GM12878 (cell line): Measurements from ENCODE around the gene SLC35F3. TPM values are rescaled to one million over a fixed set of nuclear protein-coding genes. Genes with fewer than 3 reads are reported as not detected.

Experiments
- ATAC-seq: fragments of 200-7000 bp; cut with Tn5 transposase; 3 replicates; pipeline ENCODE4 v1.9.1; 2020; ENCODE audit warnings: mild to moderate bottlenecking, moderate library complexity
- BruUV-seq: library from RNA; stranded (reverse); fragments of 400-500 nt; replicated peaks from 2 replicates; lab custom pipeline; 2021; lab: Mats Ljungman, UMichigan
- CTCF ChIA-PET: fragments of 300-600 bp; sonication (Branson Sonifier 250); formaldehyde crosslinking; extraction: SDS; loops from one replicate; lab custom pipeline; 2021; ENCODE audit warnings: inconsistent platforms; lab: Yijun Ruan, JAX
- POLR2A ChIA-PET: fragments of 350-600 bp; formaldehyde crosslinking; extraction: SDS; loops from one replicate; lab custom pipeline; 2021; ENCODE audit warnings: inconsistent platforms; lab: Charles Lee
- RAD21 ChIA-PET: fragments of 300-600 bp; sonication (Branson Sonifier 250); formaldehyde crosslinking; loops from one replicate; lab custom pipeline; 2023; ENCODE audit warnings: antibody characterized with exemption; ENCODE audit not compliant: unreplicated experiment; lab: Charles Lee
- SMC1A ChIA-PET: fragments of 300-600 bp; sonication (Branson Sonifier 250); formaldehyde crosslinking; loops from one replicate; lab custom pipeline; 2023; ENCODE audit not compliant: unreplicated experiment, uncharacterized antibody; lab: Charles Lee
- DNase-seq: peaks from one replicate; pipeline ENCODE4 v3.0.0-alpha.2; 2011; ENCODE audit warnings: low read depth, low spot score
- FAIRE-seq: peaks from 3 replicates; lab custom pipeline; 2011; peaks lifted over from hg19 to GRCh38; lab: Jason Lieb, UNC
- H2AFZ ChIP-seq: 2 replicates; pipeline ENCODE4 v1.6.0; 2011; ENCODE audit warnings: low read depth, low read length, control low read depth; ENCODE audit not compliant: control insufficient read depth
- H3K27ac ChIP-seq: 2 replicates; pipeline ENCODE4 v1.5.1; 2011; ENCODE audit warnings: control low read depth; ENCODE audit not compliant: control insufficient read depth, insufficient read depth
- H3K27me3 ChIP-seq, 2 experiments: replicated peaks in 1 of 2; 2 replicates each; pipeline versions ENCODE4 v1.6.0 to v1.6.1; 2011; ENCODE audit warnings: low read length in 1 of 2; ENCODE audit not compliant: control insufficient read depth in 2 of 2, insufficient read depth in 2 of 2
- H3K36me3 ChIP-seq, 2 experiments: 2 replicates each; pipeline ENCODE4 v1.5.1; 2011; ENCODE audit warnings: low read length in 1 of 2; ENCODE audit not compliant: control insufficient read depth in 2 of 2, insufficient read depth in 2 of 2
- H3K4me1 ChIP-seq: 2 replicates; pipeline ENCODE4 v1.6.1; 2011; ENCODE audit warnings: mild to moderate bottlenecking, low read length, moderate library complexity, mixed read lengths; ENCODE audit not compliant: control insufficient read depth, insufficient read depth
- H3K4me2 ChIP-seq: 2 replicates; pipeline ENCODE4 v1.6.0; 2011; ENCODE audit warnings: control low read depth; ENCODE audit not compliant: control insufficient read depth, insufficient read depth
- H3K4me3 ChIP-seq: fragments of 200-600 bp; sonication (generic); 2 replicates; pipeline ENCODE4 v1.5.1; 2016
- H3K79me2 ChIP-seq: 2 replicates; pipeline ENCODE4 v1.6.0; 2011; ENCODE audit warnings: low read length; ENCODE audit not compliant: control insufficient read depth, insufficient read depth
- H3K9ac ChIP-seq: 2 replicates; pipeline ENCODE4 v1.8.0; 2011; ENCODE audit warnings: low read length, control low read depth, mixed read lengths; ENCODE audit not compliant: control insufficient read depth, insufficient read depth
- H3K9me3 ChIP-seq: replicated peaks from 3 replicates; pipeline ENCODE4 v1.5.1; 2011; ENCODE audit warnings: mild to moderate bottlenecking, low read length; ENCODE audit not compliant: control insufficient read depth, insufficient read depth
- H4K20me1 ChIP-seq: 2 replicates; pipeline ENCODE4 v1.6.0; 2011; ENCODE audit not compliant: control insufficient read depth, insufficient read depth
- BMI1 ChIP-seq: fragments of 450-650 bp; IDR thresholded peaks from 2 replicates; pipeline ENCODE4 v1.6.1; 2016; ENCODE audit warnings: mild to moderate bottlenecking, moderate library complexity, borderline replicate concordance
- EED ChIP-seq: sonication (generic); IDR thresholded peaks from 2 replicates; pipeline ENCODE4 v1.6.1; 2016; ENCODE audit warnings: antibody characterized with exemption, low read depth
- FOXM1 ChIP-seq: IDR thresholded peaks from 2 replicates; pipeline ENCODE4 v1.6.1; 2012; ENCODE audit warnings: low read depth, mild to moderate bottlenecking, inconsistent platforms, low read length, moderate library complexity
- GABPA ChIP-seq: IDR thresholded peaks from 2 replicates; pipeline ENCODE4 v1.6.1; 2014; ENCODE audit warnings: antibody characterized with exemption, low read depth, mild to moderate bottlenecking, inconsistent platforms
- MLLT1 ChIP-seq: fragments of 450-650 bp; IDR thresholded peaks from 2 replicates; pipeline ENCODE4 v1.6.1; 2016; ENCODE audit warnings: mild to moderate bottlenecking
- RB1 ChIP-seq: fragments of 450-650 bp; formaldehyde crosslinking; IDR thresholded peaks from 2 replicates; pipeline ENCODE4 v1.6.1; 2017; ENCODE audit warnings: mild to moderate bottlenecking, borderline replicate concordance
- RCOR1 ChIP-seq: conservative IDR thresholded peaks from 2 replicates; pipeline ENCODE4 v1.6.1; 2012; ENCODE audit warnings: low read depth, low read length, improper control_type of control experiment
- ZBTB33 ChIP-seq: fragments of 450-650 bp; IDR thresholded peaks from 2 replicates; pipeline ENCODE4 v1.6.1; 2017; ENCODE audit warnings: mild to moderate bottlenecking
- ZBTB4 ChIP-seq: fragments of 450-650 bp; formaldehyde crosslinking; IDR thresholded peaks from 2 replicates; pipeline ENCODE4 v1.4.0; 2022; ENCODE audit warnings: mild to moderate bottlenecking, moderate library complexity
- ZNF687 ChIP-seq: fragments of 450-650 bp; IDR thresholded peaks from 2 replicates; pipeline ENCODE4 v1.6.1; 2017; ENCODE audit warnings: mild to moderate bottlenecking, moderate library complexity
- whole genome bisulfite sequencing: methylation state at CpG from one replicate; pipeline ENCODE4 v1.1.6; 2016; ENCODE audit warnings: low lambda C conversion rate; ENCODE audit not compliant: insufficient replicate concordance, insufficient coverage; ENCODE audit errors: missing lambda C conversion rate; 5-methylcytosine and 5-hydroxymethylcytosine counted together
- in situ Hi-C: fragments of 300-500 bp; cut with MboI; formaldehyde crosslinking; loops from 9 replicates; pipeline ENCODE4 v1.14.3; 2018; ENCODE audit warnings: mixed read lengths
- intact Hi-C: fragments of 100-400 bp; cut with micrococcal nuclease; formaldehyde crosslinking; loops from one replicate; pipeline ENCODE4 v1.14.2; 2022; ENCODE audit not compliant: unreplicated experiment
- polyA plus RNA-seq, 11 experiments: library from polyadenylated mRNA; depleted of rRNA in 4 of 11; unstranded in 6 of 11; stranded (reverse) in 5 of 11; fragments of >200 nt; fragmentation: Nextera tagmentation in 4 of 11; fragmentation: Illumina TruSeq in 1 of 11; extraction: Ambion mirVana in 4 of 11; extraction: Trizol in 1 of 11; gene quantifications; 1 replicate in 1 of 11; 2 replicates in 10 of 11; pipeline versions ENCODE4 v1.2.1 to v1.2.3, GENCODE V29; 2011 to 2016; ENCODE audit warnings: inconsistent platforms in 2 of 11, missing spikeins in 2 of 11, low read depth in 1 of 11
- total RNA-seq, 4 experiments: library from RNA; depleted of rRNA in 3 of 4; stranded (reverse); fragments of >200 nt in 3 of 4; fragmentation: Illumina TruSeq in 1 of 4; extraction: Trizol in 1 of 4; gene quantifications; 2 replicates each; pipeline versions ENCODE4 v1.2.1 to v1.2.3, GENCODE V29; 2013 to 2021

Gene SLC35F3
- total and polyA plus RNA-seq, 10 of the 15 experiments (the other 5 are each of a cell fraction or from before 2014, with no cell fraction given) = 1.0 to 8.6 (median 5.7) TPM

- ChIA-PET SMC1A (interaction anchor here (0.9 to 1.9 kb wide), 5 partner anchors 8 to 88 kb away, joined by 3 to 6 read pairs (median 5); no protein-coding TSS in a partner anchor), RAD21 (interaction anchor here (0.8 to 1.2 kb wide), 2 partner anchors 88 to 90 kb away, joined by 3 read pairs; no protein-coding TSS in a partner anchor), CTCF (interaction anchor here (0.9 to 2.7 kb wide), 5 partner anchors 9 to 107 kb away, joined by 3 to 10 read pairs (median 4); no protein-coding TSS in a partner anchor), POLR2A (no interaction called here)
- no peaks in the 10 kb centered on the region for H3K9me3 ChIP-seq
- no peaks in the 10 kb centered on the region for H3K27me3 ChIP-seq
- ATAC-seq (no peak), DNase-seq (no peak), FAIRE-seq (no peak)
- no peak overlapping the region for H3K9ac ChIP-seq
- no peak overlapping the region for H2AFZ ChIP-seq
- no peak overlapping the region for H3K4me3 ChIP-seq
- intact Hi-C loops = no loop called here
- WGBS = 14% methylated on average over 2 of the region's 2 CpGs
- H3K4me1 ChIP-seq = peaks cover 5% of the 10 kb centered on the region
- no peak for TF ChIP-seq MLLT1
- TF ChIP-seq ZBTB4 = no peak
- TF ChIP-seq BMI1 = no peak
- no peak for TF ChIP-seq ZBTB33
- TF ChIP-seq RCOR1 = no peak
- TF ChIP-seq EED = no peak
- no peak for TF ChIP-seq ZNF687
- TF ChIP-seq RB1 = no peak
- no peak for TF ChIP-seq FOXM1
- no peak for TF ChIP-seq GABPA
- H3K79me2 ChIP-seq = no peaks in the 10 kb centered on the region
- no peak overlapping the region for H3K4me2 ChIP-seq
- no peaks in the 10 kb centered on the region for H3K36me3 ChIP-seq
- no peak overlapping the region for H3K27ac ChIP-seq
- BruUV-seq = no TSS peak
- in situ Hi-C loops = loop anchor here (25.0 kb wide), 1 partner anchor 91 kb away; no protein-coding TSS in a partner anchor
- no peaks in the 10 kb centered on the region for H4K20me1 ChIP-seq
Measured at GRCh38 chr1:234221601-234222000, 317.1 kb downstream of the SLC35F3 start.
